NCI-H1092 treated with DMSO at 0.1 percent for 48 hours (cell line): ENCODE measurements around the gene EFS.
"Not testable (repeated sequence)": the region's sequence is repeated elsewhere in the genome, so short reads cannot be mapped to it uniquely, and the experiment has no call there.

Experiments used
- DNase-seq: peaks from one replicate; lab custom pipeline; 2025; lab: John Stamatoyannopoulos, UW

EFS gene

DNA sequence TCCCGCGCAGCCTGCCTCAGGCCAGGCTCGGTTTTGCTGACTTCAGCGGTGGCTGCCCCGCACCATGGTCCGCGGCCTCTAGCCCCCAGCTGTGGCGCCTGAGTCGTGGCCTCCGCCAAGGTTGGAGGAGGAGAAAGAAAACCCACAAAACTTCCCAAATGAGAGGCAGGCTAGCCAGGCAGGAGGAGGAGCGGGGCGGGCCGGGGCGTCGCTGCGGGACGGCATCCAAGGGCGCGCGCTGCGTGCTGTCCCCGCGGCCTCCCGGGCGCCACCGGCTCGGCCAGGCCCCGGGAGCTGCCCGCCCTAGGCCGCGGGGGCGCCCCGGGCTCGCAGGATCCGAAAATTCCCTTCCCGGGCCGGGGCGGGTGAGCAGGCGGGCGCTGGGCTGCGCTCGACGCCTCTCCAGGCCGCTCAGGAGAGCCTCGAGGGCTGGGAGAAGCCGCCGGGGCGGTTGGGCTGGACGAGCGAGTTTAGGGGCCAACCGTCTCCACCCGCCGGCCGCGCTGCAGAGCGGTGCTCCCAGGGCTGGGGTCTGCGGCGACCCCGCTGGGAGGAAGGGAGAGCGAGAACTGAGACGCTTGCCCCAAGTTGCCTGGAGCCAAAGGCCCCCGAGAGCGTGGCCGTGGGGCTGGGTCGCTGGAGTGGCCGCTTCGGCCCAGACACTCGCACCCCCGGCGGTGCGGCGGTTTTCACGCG, at the start of gene EFS:
EFS (minus strand) TSS at position 137 of the 696 bp plus-strand sequence. CDS start 147 bp downstream, outside the sequence.
- no peak for DNase-seq

- DNase-seq, result no peak
These were observed 49.3 kb upstream of the EFS start for GRCh38 chr14:23414254-23414653.

GRCh38 chr14:23413681-23414080, 48.7 kb upstream of the EFS start:
- no peak for DNase-seq

DNA sequence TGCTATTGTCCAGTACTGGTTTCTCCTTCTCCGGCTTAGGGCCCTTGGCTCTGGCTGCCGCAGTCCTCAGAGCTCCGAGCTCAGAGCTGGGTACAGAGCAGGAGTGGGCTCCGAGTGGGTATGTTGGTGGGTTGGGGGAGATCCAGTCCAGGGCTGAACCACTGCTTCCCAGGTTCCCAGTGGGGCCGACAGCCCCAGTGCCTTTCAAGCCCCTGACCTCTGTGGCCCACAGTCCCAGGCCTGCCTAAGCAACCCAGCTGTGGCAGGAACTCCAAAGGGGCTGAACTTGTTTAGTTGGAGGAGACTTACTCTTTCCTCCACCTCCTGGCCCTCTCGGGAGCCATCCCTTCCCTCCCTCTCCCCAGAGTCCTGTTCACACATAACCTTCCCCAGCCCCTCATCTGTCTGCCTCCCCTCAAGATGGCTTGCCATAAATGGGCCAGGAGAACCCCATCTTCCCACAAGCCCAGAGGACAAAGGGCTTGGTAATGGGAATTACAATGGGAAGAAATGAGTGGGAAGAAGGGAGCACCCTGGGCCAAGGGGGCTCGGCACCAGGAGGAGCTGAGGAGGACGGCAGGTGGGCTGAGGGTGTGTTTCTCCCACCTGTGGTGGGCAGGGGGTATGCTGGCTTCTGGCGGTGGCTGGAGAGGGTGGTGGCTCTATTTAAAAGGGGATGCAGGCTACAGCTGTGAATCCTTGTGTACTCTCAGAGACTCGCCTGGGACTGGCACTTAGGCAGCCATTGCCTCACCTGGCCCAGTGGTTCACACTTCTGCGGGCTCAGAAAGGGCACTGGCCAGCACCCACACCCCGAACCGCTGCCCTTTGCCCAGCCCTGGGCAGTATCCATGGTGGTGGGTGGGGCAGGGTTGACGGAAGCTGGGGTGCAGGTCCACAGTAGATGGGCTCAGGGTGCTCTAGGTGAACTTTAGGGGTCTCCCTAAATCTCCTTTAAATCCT, 46.9 kb upstream of the EFS start:
- no peak for DNase-seq

DNA sequence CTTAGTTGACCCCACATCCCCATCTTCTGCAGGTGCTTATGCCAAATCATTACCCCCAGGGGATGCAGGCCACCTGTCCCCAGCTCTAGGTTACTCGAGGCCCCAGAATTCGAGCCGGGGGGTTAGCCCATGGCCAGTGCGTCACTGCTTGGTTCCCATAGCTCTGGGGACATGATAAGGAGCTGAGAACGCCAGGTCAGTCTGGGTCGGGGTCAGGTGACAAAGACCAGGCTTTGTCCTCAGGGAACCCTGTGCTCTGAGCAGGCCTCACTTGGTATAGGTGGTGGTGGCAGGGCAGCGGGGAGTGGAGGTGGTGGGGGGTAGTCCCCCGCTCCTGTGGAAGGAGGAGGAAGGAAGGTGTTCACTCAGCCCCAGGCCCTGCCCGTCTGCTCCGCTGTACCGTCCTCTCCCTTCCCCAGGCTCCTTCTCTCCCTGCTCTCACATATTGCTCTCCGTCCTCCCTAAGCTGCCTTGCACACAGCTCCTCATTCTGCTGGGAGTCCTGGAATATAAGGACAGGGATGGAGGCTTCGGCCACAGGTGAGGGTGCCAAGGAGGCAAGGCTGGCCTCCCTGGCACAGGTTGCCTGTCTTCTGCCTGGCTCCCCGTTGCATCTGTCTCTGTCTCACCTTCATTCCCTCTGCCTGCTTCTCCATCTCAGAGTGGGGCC, 45.1 kb upstream of the EFS start:
- no peak for DNase-seq

DNA sequence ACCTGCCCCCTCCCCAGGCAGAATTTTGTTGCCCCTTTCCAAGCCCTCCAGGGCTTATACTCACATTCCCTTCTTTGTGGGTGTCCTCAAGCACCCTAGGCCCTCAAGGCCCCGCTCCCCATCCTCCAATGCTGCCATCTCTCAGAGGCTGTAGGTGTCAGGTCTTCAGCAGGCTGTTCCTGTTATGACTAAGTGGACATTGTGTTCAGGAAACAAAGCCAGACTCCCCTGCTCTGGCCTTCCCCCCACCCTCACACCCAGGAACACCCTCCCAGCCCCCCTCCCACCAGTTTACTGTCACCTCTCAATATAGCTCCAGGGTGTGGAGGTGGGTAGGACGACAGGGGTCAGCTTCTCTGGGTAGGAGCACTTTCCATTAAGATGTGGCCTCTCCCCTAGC, 44.5 kb upstream of the EFS start:
- no peak for DNase-seq

DNA sequence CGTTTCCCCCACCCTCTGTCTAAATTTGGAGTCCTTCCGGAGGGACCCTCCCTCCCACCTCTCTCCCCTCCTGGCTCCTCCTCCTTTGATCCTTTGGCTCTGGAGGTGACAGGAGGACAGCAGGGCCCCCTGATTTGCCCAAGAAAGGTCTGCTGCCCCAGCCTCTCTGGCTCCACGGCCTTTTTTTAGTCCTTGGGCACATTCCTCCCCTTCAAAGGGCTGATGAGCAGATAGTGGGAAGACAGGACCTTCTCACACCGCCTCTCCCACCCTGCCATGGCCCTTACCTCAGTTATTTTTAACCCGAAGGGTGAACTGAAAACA, 43.3 kb upstream of the EFS start:
- no peak for DNase-seq

DNA sequence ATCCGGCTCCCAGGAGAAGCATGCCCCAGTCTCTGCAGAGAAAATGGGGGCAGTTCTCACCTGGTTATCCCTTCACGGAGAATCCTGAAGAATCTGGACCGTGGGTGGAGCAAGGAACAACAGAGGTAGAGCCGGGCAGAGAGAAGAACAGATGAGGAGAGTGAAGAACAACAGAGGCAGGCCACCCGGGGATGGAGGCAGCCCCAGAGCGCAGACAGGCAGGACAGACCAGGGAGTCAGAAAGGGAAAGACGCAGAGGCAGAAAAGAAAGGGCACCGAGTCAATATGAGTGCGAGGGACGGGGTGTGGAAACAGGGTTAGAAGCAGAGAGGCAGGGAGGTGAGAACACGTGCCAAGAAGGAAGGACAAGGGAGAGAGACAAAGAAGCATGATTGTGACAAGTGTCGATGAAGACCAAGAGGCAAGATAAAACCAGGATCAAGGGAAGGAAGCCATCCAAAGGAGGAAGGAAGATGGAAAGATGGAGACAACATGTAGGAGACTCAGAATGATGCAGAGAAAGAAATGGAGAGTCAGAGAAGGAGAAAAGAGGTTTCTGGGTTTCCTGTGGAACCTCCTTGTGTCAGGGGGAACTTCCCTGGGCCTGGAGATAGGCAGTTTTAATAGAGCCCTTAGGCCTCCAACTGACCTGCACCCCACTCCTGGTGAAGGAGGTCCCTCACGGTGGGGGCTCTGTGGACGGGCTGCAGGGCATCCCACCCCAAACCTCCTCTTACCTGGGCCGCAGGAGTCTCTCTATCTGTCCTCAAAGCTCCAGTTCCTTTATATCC, 42.7 kb upstream of the EFS start, which contains the start of gene MYH6:
MYH6 (minus strand) TSS at position 758 of the 791 bp plus-strand sequence. CDS start 1,050 bp downstream, outside the sequence.
- DNase-seq, result no peak

DNA sequence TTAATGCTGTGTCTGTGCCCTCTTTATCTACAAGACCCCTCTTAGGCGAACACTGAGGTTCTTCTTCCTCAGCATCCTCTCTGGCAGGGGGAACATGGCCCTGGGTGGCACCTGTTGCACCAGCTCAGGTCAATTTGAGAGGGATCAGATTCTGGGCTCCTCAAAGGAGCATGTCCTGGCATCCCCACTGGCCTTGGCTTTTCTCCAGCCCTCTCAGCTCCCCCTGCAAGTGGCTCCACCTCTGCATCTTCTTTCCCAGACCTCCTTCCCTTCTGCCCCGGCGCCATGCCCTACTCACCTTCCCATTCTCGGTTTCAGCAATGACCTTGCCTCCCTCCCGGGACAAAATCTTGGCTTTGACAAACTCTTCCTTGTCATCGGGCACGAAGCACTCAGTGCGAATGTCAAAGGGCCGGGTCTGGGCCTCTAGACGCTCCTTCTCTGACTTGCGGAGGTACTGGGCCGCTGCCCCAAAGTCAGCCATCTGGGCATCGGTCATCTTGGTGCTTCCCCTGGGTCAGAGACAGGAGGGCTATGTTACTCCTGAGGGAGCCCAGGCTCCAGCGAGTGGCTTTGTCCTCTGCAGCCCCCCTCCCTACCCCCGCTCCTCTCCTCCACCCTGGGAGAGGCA, 41.9 kb upstream of the EFS start:
- DNase-seq, result no peak

GRCh38 chr14:23406244-23406643, 41.3 kb upstream of the EFS start:
- DNase-seq, result peak; percentile 56

DNA sequence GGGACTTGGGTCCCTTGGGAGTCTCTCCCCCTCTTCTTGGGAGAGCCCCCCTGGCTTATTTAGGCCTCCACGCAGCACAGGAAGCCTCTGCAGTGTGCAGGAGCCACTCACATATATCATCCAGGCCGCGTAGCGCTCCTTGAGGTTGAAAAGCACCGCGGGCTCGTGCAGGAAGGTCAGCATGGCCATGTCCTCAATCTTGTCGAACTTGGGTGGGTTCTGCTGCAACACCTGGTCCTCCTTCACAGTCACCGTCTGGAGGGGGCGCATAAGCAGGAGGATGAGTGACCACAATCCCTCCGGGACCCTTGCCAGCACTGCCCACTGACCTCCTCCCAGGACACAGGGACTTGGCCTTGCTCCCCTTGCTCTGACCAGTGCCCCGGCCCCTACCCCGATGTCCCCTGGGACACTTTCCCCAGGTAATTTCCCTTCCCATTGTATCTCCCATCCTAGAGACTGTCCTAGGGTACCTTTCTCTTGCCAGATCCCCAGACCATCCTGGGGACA, 40.6 kb upstream of the EFS start:
- DNase-seq, result no peak

GRCh38 chr14:23405096-23405495, 40.1 kb upstream of the EFS start:
- no peak for DNase-seq

GRCh38 chr14:23404331-23404900, 39.4 kb upstream of the EFS start:
- DNase-seq, result no peak

DNA sequence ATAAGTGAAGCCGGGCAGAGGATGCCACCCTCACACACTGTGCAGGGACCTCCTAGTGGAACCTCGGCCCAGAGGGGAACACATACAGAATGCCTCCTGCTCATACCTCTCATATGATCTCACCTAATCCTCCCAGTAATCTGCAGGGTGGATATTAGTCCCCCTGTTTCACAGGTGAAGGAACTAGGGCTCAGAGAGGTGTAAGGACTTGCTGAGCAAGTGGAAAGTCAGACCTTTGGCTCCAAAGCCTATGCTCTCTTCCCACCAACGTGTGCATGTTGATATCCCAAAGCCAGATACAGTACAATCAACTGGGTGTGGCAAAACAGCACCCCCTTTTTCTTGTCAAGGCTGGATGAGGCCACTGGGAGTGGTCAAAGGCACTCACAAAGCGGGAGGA, 38.9 kb upstream of the EFS start:
- DNase-seq, result no peak

DNA sequence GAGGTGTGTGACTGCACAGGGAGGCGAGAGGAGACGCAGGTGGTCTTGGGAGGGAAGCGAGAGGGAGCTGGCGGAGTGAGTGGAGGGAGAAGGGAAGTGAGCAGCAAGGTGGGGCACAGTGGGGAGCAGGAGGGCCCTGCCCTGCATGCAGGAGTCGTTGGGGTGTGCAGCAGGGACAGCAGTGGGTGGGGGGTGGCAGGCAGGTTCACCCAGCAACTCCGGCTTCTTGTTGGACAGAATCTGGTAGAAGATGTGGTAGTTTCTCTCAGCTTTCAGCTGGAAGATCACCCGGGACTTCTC, 38.1 kb upstream of the EFS start:
- no peak for DNase-seq

DNA sequence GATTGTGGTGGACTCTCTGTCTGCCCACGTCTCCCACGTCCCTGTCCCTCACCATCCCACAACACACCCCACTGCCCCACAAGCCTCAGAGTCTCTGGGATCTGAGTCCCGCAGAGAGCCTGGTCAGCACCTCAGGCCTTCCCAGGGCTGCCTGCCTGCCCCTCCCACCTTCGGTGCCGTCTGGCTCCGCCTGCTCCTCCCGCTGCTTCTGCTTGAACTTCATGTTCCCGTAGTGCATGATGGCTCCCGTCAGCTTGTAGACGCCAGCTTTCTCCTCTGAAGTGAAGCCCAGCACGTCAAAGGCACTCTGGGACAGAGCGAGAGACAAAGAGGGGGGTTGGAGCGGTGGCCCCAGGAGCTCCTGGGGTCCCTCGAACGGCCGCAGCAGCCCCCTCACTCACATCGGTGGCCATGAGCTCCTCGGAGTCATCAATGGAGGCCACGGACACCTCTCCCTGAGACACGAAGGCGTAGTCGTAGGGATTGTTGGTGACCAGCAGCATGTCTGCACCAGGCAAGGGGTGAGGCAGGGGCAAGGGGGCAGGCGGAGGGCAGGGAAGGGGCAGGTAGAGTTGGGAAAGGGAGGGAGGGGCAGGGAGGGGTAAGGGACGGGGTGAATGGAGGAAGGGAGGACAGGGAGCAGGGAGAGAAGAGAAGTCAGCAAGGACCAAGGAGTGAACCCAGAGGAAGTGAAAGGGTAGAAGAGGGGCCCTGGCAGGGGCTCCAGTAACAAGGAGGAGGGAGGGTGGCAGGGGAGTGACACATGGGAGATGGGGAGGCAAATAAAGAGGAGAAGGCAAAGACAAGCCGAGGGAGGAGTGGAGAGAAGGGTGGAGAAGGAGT, 37.5 kb upstream of the EFS start:
- no peak for DNase-seq

GRCh38 chr14:23401291-23401690, 36.3 kb upstream of the EFS start:
- no peak for DNase-seq

DNA sequence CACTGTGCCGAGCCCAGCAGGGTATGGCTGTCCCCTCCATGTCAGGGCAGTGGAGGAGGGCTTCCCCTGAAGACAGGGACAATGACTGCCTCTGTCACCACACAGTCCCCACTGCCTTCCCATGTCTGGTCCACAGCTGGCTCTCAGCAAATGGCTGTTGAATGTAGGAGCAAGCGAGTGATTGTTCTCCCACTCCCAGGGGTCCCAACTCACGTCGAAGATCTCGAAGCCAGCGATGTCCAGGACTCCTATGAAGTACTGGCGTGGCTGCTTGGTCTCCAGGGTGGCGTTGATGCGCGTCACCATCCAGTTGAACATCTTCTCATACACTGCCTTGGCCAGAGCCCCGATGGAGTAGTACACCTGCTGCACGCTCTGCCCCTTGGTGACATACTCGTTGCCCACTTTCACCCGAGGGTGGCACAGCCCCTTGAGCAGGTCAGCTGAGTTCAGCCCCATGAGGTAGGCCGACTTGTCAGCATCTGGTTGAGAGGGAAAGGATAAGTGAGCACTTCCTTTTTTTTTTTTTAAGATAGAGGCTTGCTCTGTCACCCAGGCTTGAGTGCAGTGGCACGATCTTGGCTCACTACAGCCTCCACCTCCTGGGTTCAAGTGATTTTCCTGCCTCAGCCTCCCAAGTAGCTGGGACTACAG, 35.7 kb upstream of the EFS start:
- DNase-seq, result not testable (repeated sequence)

- no peak for DNase-seq
These were observed 34.6 kb upstream of the EFS start for GRCh38 chr14:23399591-23399990.

- no peak for DNase-seq
These were observed 34.2 kb upstream of the EFS start for GRCh38 chr14:23399136-23399535.
